DOHH2 (cell line): ENCODE measurements around the gene PPP4R3A.

Experiments used
- H3F3A ChIP-seq: fragments of 200-600 bp; sonication (generic), shearing (Covaris generic); 2 replicates; pipeline ENCODE4 v1.6.0; 2016; ENCODE audit warnings: antibody characterized with exemption, mild to moderate bottlenecking; ENCODE audit not compliant: control insufficient read depth, insufficient read depth
- H3K27ac ChIP-seq: fragments of 200-600 bp; sonication (generic); 2 replicates; pipeline ENCODE4 v1.5.1; 2014; ENCODE audit warnings: low read depth, mild to moderate bottlenecking, low read length, moderate library complexity
- H3K27me3 ChIP-seq: fragments of 200-600 bp; sonication (generic); 2 replicates; pipeline ENCODE4 v1.6.1; 2014; ENCODE audit warnings: mild to moderate bottlenecking, low read length, mixed read lengths; ENCODE audit not compliant: control insufficient read depth
- H3K36me3 ChIP-seq: fragments of 200-600 bp; sonication (generic); 2 replicates; pipeline ENCODE4 v1.6.1; 2014; ENCODE audit warnings: mild to moderate bottlenecking, low read length, moderate library complexity, mixed read lengths; ENCODE audit not compliant: control insufficient read depth
- H3K4me1 ChIP-seq: fragments of 200-600 bp; sonication (generic); 2 replicates; pipeline ENCODE4 v1.6.1; 2014; ENCODE audit warnings: mild to moderate bottlenecking, low read length, mixed read lengths; ENCODE audit not compliant: control insufficient read depth
- H3K4me2 ChIP-seq: fragments of 200-600 bp; sonication (generic); 2 replicates; pipeline ENCODE4 v1.6.0; 2014; ENCODE audit warnings: mild to moderate bottlenecking, low read length, moderate library complexity
- H3K4me3 ChIP-seq: fragments of 200-600 bp; sonication (generic); 2 replicates; pipeline ENCODE4 v1.5.1; 2014; ENCODE audit warnings: mild to moderate bottlenecking, low read length, mixed read lengths
- H3K79me2 ChIP-seq: fragments of 200-600 bp; sonication (generic); 2 replicates; pipeline ENCODE4 v1.6.1; 2014; ENCODE audit warnings: mild to moderate bottlenecking, low read length, mixed read lengths; ENCODE audit not compliant: control insufficient read depth
- H3K9me2 ChIP-seq: fragments of 200-600 bp; sonication (generic); replicated peaks from 2 replicates; pipeline ENCODE4 v1.6.1; 2014; ENCODE audit warnings: mild to moderate bottlenecking, low read length, mixed read lengths; ENCODE audit not compliant: control insufficient read depth
- H3K9me3 ChIP-seq: fragments of 200-600 bp; sonication (generic); 2 replicates; pipeline ENCODE4 v1.6.1; 2014; ENCODE audit warnings: antibody characterized with exemption, low read length, mixed read lengths; ENCODE audit not compliant: control insufficient read depth, insufficient read depth
- H4K20me1 ChIP-seq: fragments of 200-600 bp; sonication (generic); 2 replicates; pipeline ENCODE4 v1.6.0; 2014; ENCODE audit warnings: low read depth, mild to moderate bottlenecking, antibody characterized with exemption, low read length, moderate library complexity; ENCODE audit not compliant: control insufficient read depth, insufficient read depth
- CTCF ChIP-seq: fragments of 200-600 bp; sonication (generic); IDR thresholded peaks from one replicate; pipeline ENCODE4 v1.5.1; 2014; ENCODE audit warnings: antibody characterized with exemption, mild to moderate bottlenecking, low read depth, low read length; ENCODE audit not compliant: poor library complexity, severe bottlenecking
- EZH2phosphoT487 ChIP-seq: fragments of 200-600 bp; sonication (generic); IDR thresholded peaks from 2 replicates; pipeline ENCODE4 v1.6.1; 2017; ENCODE audit warnings: borderline replicate concordance, mild to moderate bottlenecking, antibody characterized with exemption, low read length, moderate library complexity, mixed read lengths

PPP4R3A gene

GRCh38 chr14:91464615-91465205 lies 45.4 kb downstream of the PPP4R3A start:
- TF ChIP-seq EZH2phosphoT487 (no peak), CTCF (no peak)
- Histone ChIP-seq H3K36me3 (peaks cover 94% of the 10 kb centered on the region), H3K27ac (no peak overlapping the region), H3K79me2 (peaks cover 9% of the 10 kb centered on the region), H3K4me3 (no peak overlapping the region), H3F3A (peaks cover 7% of the 10 kb centered on the region; the same call in 1 of the 2 replicates), H3K9me2 (no peaks in the 10 kb centered on the region), H3K4me2 (no peak overlapping the region), H4K20me1 (no peaks in the 10 kb centered on the region), H3K9me3 (no peaks in the 10 kb centered on the region), H3K4me1 (no peaks in the 10 kb centered on the region), H3K27me3 (no peaks in the 10 kb centered on the region)

- Histone ChIP-seq H3K4me2 (no peak overlapping the region), H3K36me3 (peaks cover 85% of the 10 kb centered on the region), H3K27ac (no peak overlapping the region), H3K9me2 (no peaks in the 10 kb centered on the region), H3F3A (peaks cover 25% of the 10 kb centered on the region), H4K20me1 (no peaks in the 10 kb centered on the region; the same call in 1 of the 2 replicates), H3K27me3 (no peaks in the 10 kb centered on the region), H3K4me3 (no peak overlapping the region), H3K4me1 (no peaks in the 10 kb centered on the region), H3K9me3 (no peaks in the 10 kb centered on the region), H3K79me2 (no peaks in the 10 kb centered on the region; the same call in 1 of the 2 replicates)
- TF ChIP-seq EZH2phosphoT487 (no peak), CTCF (no peak)
These were observed 51.5 kb downstream of the PPP4R3A start for GRCh38 chr14:91458612-91459011.

- H3K36me3 ChIP-seq = peaks cover 62% of the 10 kb centered on the region
- no peaks in the 10 kb centered on the region for H3K4me1 ChIP-seq
- H3K27ac ChIP-seq = no peak overlapping the region
- H3K79me2 ChIP-seq = no peaks in the 10 kb centered on the region; the same call in 1 of the 2 replicates
- H3K4me3 ChIP-seq = no peak overlapping the region
- no peaks in the 10 kb centered on the region for H3K27me3 ChIP-seq
- peaks cover 28% of the 10 kb centered on the region for H3F3A ChIP-seq
- H3K9me3 ChIP-seq = no peaks in the 10 kb centered on the region
- no peaks in the 10 kb centered on the region for H3K9me2 ChIP-seq
- no peak overlapping the region for H3K4me2 ChIP-seq
- TF ChIP-seq EZH2phosphoT487 (no peak), CTCF (no peak)
- no peaks in the 10 kb centered on the region; the same call in 1 of the 2 replicates for H4K20me1 ChIP-seq
These were observed 53.8 kb downstream of the PPP4R3A start for GRCh38 chr14:91456283-91456682.
